NOMO-1 treated with dmso at 0.1 percent for 144 hours (cell line): Measurements from ENCODE around the gene CDRT15L2.
"Not testable (repeated sequence)": the region's sequence is repeated elsewhere in the genome, so short reads cannot be mapped to it uniquely, and the experiment has no call there.

Experiments
- DNase-seq: peaks from one replicate; lab custom pipeline; 2025; ENCODE audit not compliant: unreplicated experiment; lab: John Stamatoyannopoulos, UW

CDRT15L2 gene

GRCh38 chr17:20579424-20579823 is at the start of gene CDRT15L2:
TSS of gene CDRT15L2 (plus strand) at chr17:20579724. CDS start at chr17:20579744, 20 bp downstream.
- not testable (repeated sequence) for DNase-seq

GRCh38 chr17:20530104-20530503 is 49.4 kb upstream of the CDRT15L2 start:
- not testable (repeated sequence) for DNase-seq

- not testable (repeated sequence) for DNase-seq
Observed at GRCh38 chr17:20532544-20533090, 46.9 kb upstream of the CDRT15L2 start.

- DNase-seq, result not testable (repeated sequence)
Observed at GRCh38 chr17:20533206-20533605, 46.3 kb upstream of the CDRT15L2 start.

- not testable (repeated sequence) for DNase-seq
Observed at GRCh38 chr17:20534711-20535550, 44.6 kb upstream of the CDRT15L2 start.

GRCh38 chr17:20540414-20540813 is 39.1 kb upstream of the CDRT15L2 start:
- DNase-seq, result not testable (repeated sequence)

- DNase-seq, result not testable (repeated sequence)
Observed at GRCh38 chr17:20540865-20541264, 38.7 kb upstream of the CDRT15L2 start.

GRCh38 chr17:20541853-20542546 is 37.5 kb upstream of the CDRT15L2 start:
- DNase-seq, result not testable (repeated sequence)

GRCh38 chr17:20547923-20548322 is 31.6 kb upstream of the CDRT15L2 start:
- DNase-seq, result not testable (repeated sequence)

- DNase-seq, result not testable (repeated sequence)
Observed at GRCh38 chr17:20552920-20553319, 26.6 kb upstream of the CDRT15L2 start.

GRCh38 chr17:20554728-20555127 is 24.8 kb upstream of the CDRT15L2 start:
- not testable (repeated sequence) for DNase-seq

GRCh38 chr17:20555135-20556010 is 24.2 kb upstream of the CDRT15L2 start:
- not testable (repeated sequence) for DNase-seq

- not testable (repeated sequence) for DNase-seq
Observed at GRCh38 chr17:20558096-20558495, 21.4 kb upstream of the CDRT15L2 start.

GRCh38 chr17:20559018-20559417 is 20.5 kb upstream of the CDRT15L2 start:
- not testable (repeated sequence) for DNase-seq

GRCh38 chr17:20562587-20562986 is 16.9 kb upstream of the CDRT15L2 start:
- DNase-seq, result no peak

GRCh38 chr17:20565245-20565644 is 14.3 kb upstream of the CDRT15L2 start:
- not testable (repeated sequence) for DNase-seq

- no peak for DNase-seq
Observed at GRCh38 chr17:20565711-20566110, 13.8 kb upstream of the CDRT15L2 start.

GRCh38 chr17:20566736-20567135 is 12.8 kb upstream of the CDRT15L2 start:
- not testable (repeated sequence) for DNase-seq

- DNase-seq, result not testable (repeated sequence)
Observed at GRCh38 chr17:20567421-20567820, 12.1 kb upstream of the CDRT15L2 start.

- not testable (repeated sequence) for DNase-seq
Observed at GRCh38 chr17:20568604-20569003, 10.9 kb upstream of the CDRT15L2 start.

- DNase-seq, result not testable (repeated sequence)
Observed at GRCh38 chr17:20571653-20572052, 7.9 kb upstream of the CDRT15L2 start.
